NCI-H128 (cell line): ENCODE results near the gene DMXL1.

Experiments used
- DNase-seq: peaks from one replicate; lab custom pipeline; 2025; ENCODE audit not compliant: unreplicated experiment; lab: John Stamatoyannopoulos, UW

Gene DMXL1

GRCh38 chr5:119070828-119071560 is at the start of gene DMXL1:
DMXL1 (plus strand) TSS chr5:119071087; CDS start chr5:119071570, 483 bp downstream.
- peak; percentile 95 for DNase-seq

GRCh38 chr5:119021149-119021732 is 49.6 kb upstream of the DMXL1 start:
- no peak for DNase-seq

GRCh38 chr5:119022017-119022745 is 48.7 kb upstream of the DMXL1 start:
- DNase-seq = no peak

GRCh38 chr5:119022773-119023172 is 48.1 kb upstream of the DMXL1 start:
- no peak for DNase-seq

GRCh38 chr5:119028575-119028974 is 42.3 kb upstream of the DMXL1 start:
- no peak for DNase-seq

- no peak for DNase-seq
These were observed 39.6 kb upstream of the DMXL1 start for GRCh38 chr5:119031011-119031886.

- DNase-seq = no peak
These were observed 39.0 kb upstream of the DMXL1 start for GRCh38 chr5:119031905-119032304.

GRCh38 chr5:119032656-119033055 is 38.2 kb upstream of the DMXL1 start:
- DNase-seq = no peak

GRCh38 chr5:119033135-119033534 is 37.8 kb upstream of the DMXL1 start:
- DNase-seq = no peak

GRCh38 chr5:119036101-119036762 is 34.7 kb upstream of the DMXL1 start:
- no peak for DNase-seq

GRCh38 chr5:119037496-119038215 is 33.2 kb upstream of the DMXL1 start:
- no peak for DNase-seq

GRCh38 chr5:119048246-119048645 is 22.6 kb upstream of the DMXL1 start:
- no peak for DNase-seq

- DNase-seq = no peak
These were observed 20.9 kb upstream of the DMXL1 start for GRCh38 chr5:119049824-119050449.

- no peak for DNase-seq
These were observed 16.8 kb upstream of the DMXL1 start for GRCh38 chr5:119054101-119054500.

GRCh38 chr5:119055294-119055693 is 15.6 kb upstream of the DMXL1 start:
- no peak for DNase-seq

GRCh38 chr5:119058979-119059529 is 11.8 kb upstream of the DMXL1 start:
- no peak for DNase-seq

GRCh38 chr5:119059740-119060255 is 11.1 kb upstream of the DMXL1 start:
- DNase-seq = no peak

- DNase-seq = no peak
These were observed 7.1 kb upstream of the DMXL1 start for GRCh38 chr5:119063579-119064379.
